HPDE6-E6E7 (cell line): ENCODE data around the gene GNAT3.

Experiments used
- DNase-seq: peaks from one replicate; pipeline ENCODE4 v3.0.0; 2011; ENCODE audit warnings: missing footprints; ENCODE audit errors: extremely low spot score

Gene GNAT3

DNA sequence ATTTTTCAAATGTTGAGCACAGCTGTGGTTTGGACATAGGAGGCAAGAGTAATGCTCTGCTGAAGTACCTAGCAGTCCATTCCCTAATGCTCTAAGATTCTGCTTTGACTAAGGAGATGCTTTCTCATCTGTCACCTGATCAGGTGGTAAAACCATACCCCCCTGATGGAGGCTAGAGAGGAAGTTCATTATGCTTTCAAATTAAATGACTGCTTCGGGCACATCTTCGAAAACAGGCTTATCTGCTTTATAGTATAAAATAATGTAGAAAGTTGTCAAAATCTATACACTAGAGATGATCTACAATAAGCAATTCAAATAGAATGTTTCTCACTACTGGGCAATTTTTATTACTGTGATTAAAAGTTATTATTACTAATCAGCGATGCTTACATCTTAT is at the start of gene GNAT3:
Gene GNAT3, minus strand, starts transcription at position 101 of the 400 bp plus-strand sequence. CDS start 138 bp downstream, outside the sequence.
- DNase-seq: no peak

- DNase-seq: no peak
Observed at GRCh38 chr7:80558116-80558515, 46.3 kb upstream of the GNAT3 start.

GRCh38 chr7:80552031-80552694 is 40.3 kb upstream of the GNAT3 start:
- no peak for DNase-seq

DNA sequence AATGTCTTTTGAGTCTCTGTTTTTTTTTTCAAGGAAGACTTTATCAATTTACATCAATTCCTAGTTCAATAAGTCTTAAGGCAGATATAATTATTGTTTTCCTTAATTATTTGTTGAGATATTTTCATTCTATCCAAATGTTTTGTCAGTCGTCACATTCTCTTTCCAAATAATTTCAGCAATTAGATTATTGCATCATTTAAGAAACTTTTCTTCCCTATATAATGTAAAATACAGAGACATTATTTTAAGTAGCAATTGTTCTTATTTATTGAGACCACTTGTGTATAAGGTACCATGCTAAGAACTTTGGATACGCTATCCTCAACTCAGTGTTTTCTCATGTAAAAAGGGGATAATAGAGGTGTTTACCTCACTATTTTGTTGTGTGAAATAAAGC is 38.1 kb upstream of the GNAT3 start:
- DNase-seq: no peak

GRCh38 chr7:80548840-80549530 is 37.1 kb upstream of the GNAT3 start:
- no peak for DNase-seq

DNA sequence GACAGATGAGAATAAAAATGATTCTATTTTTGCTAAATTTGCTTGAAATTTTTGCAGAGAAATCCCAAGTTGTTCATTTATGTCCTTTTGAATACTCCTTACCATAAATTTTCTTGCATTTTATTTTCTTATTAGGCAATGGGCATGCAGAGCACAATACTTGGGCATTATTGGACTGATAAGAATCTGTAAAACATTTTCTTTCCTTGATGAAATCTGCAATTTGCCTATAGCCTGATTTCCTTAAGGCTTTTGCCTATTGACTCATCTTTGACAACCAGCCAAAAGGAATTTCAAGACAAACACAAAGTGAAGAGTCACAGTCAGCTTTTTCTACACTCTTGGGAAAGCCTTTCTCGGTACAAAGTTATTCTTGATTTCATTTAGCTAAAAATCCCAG is 30.5 kb upstream of the GNAT3 start:
- peak; percentile 42 for DNase-seq

GRCh38 chr7:80540836-80541235 is 29.0 kb upstream of the GNAT3 start:
- DNase-seq: no peak

- DNase-seq: no peak
Observed at GRCh38 chr7:80537091-80537490, 25.2 kb upstream of the GNAT3 start.

DNA sequence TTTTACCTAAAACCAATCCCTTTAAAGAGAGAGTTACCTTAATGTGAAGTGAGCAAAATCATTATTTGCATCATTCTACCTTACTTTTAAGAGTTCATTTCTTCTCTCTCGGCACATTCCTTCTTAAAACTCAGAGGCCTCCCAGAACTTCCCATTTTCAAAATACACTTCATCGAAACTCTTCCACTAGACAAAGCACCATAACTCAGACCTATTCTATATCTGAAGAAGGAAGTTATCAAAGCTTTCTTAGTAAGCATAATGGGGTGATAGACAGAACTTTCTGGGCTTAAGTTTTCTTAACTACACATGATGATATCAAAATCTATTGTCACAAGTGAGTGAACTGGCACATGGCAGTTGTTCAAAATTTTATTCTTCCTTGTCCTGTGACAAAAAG is 24.6 kb upstream of the GNAT3 start:
- DNase-seq: no peak

- no peak for DNase-seq
Observed at GRCh38 chr7:80533287-80533686, 21.4 kb upstream of the GNAT3 start.

DNA sequence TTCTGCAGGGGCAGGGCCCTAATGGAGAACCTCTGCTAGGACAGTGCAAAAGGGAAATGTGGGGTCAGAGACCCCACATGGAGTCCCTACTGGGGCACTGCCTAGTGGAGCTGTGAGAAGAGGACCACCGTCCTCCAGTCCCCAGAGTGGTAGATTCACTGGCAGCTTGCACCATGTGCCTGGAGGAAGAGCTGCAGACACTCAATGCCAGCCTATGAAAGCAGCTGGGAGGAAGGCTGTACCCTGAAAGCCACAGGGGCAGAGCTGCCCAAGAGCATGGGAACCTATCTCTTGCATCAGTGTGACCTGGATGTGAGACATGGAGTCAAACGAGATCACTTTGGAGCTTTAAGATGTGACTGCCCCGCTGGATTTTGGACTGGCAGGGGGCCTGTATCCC is 20.3 kb upstream of the GNAT3 start:
- no peak for DNase-seq

- DNase-seq: no peak
Observed at GRCh38 chr7:80530136-80530535, 18.3 kb upstream of the GNAT3 start.

GRCh38 chr7:80529362-80529761 is 17.5 kb upstream of the GNAT3 start:
- DNase-seq: no peak

GRCh38 chr7:80528689-80529088 is 16.8 kb upstream of the GNAT3 start:
- DNase-seq: no peak

DNA sequence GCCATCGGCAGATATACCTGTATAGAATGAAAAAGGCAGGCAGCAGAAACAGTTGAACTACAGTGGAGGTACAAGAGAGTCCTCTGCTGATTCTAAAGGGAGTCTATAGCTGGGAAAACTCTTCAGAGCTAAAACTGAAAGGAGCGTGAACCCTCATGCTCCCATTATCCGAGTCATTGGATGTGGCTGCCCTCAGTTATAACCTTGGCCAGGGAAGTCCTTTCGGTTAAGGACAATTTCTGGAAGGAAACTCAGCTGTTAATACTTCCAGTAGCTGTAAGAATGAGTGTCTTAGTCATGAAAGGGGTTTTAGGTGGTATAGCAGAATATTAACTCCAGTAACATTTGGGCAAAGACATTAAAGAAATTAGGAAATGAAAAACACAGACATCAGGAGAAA is 14.6 kb upstream of the GNAT3 start:
- no peak for DNase-seq

DNA sequence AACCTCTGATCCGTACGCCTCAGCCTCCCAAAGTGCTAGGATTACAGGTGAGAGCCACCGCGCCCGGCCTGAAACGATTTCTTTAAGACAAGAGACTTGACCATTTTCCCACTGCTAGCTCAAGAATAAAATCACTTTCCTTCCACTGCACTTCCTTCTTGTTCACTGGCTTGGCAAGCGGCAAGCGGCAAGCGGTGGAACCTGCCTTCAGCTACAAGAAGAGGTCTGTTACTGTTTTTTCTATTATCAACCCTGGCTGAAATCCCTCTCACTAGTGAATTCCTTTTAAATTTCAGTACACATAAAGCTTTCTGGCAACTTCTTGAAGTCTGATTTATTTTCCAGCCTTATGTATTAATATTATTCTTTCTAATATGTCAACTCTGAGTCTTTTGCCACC is 12.8 kb upstream of the GNAT3 start:
- no peak for DNase-seq

GRCh38 chr7:80521809-80522208 is 9.9 kb upstream of the GNAT3 start:
- DNase-seq: no peak

GRCh38 chr7:80520199-80520598 is 8.3 kb upstream of the GNAT3 start:
- DNase-seq: no peak

DNA sequence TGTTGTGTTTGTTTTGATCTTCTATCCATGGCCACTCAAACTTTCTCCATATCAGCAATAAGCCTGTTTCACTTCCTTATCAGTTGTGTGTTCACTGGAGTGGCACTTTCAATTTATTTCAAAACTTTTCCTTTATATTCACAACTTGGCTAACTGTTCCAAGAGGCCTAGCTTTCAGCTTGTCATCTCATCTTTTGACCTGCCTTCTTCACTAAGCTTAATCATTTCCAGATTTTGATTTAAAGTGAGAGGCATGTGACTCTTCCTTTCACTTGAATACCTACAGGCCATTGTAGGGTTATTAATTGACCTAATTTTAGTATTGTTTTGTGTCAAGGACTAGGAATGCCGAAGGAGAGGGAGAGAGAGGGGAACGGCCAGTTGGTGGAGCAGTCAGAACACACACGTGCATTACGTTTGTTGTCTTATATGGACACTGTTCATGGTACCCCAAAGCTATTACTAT is 5.5 kb upstream of the GNAT3 start:
- DNase-seq: no peak

DNA sequence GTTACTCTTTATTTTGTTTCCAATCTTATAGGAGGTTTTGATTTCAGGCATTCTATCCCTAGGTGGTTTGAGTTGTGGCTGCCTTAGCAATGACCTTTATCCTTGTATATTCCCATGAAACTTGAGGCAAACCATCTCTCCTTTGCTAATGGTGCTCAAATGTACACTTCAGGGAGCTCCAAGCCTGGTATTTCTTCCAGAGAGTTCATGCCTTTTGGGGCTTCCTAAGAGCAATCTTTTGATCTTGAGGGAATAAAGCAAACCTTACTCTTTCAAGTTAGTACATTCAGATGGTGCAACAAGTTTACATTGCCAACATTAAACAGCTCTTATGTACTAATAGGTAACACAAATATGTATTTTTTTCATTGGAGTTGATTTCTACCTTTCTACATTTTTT is 3.4 kb upstream of the GNAT3 start:
- DNase-seq: no peak

DNA sequence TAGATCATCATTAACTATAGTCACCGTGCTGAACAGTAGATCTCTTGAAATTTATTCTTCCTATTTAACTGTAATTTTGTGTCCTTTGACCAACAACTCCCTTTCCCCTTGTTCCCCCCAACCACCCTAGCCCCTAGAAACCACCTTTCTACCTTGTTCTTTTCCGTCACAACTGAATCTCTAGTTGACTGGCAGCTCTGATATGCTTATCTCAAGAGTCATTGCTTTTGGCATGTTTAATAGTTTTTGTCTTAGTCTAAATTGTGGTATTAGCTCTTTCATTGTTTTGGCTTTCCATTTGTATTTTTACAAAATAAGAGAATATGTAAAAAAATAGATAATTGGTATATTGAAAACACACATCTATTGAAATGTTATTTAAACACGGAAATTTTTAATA is 1.8 kb downstream of the GNAT3 start:
- no peak for DNase-seq

DNA sequence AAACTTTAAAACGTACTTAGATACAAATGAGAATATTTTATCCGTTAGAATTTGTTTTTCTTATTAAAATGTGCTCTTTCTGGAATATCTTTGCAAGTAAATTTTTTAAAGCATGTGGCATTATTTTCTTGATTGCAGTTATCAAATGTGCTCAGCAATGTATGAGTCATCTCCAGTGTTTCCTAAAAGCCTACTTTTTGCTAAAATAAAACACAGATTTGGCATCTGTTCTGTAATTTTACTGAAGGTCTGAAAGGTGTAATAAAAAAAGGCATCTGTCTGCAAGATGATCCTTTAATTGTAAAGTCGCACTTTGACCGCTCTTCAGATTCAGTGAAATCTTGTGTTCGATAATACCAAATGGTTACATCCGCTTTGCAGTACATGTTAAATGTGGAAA is 3.4 kb downstream of the GNAT3 start:
- DNase-seq: no peak

- DNase-seq: no peak
Observed at GRCh38 chr7:80505900-80506500, 5.9 kb downstream of the GNAT3 start.
